Germinal center (tissue), 1 donor: ENCODE measurements around the gene MYL4.
"Not testable (repeated sequence)": the region's sequence is repeated elsewhere in the genome, so short reads cannot be mapped to it uniquely, and the experiment has no call there.

ENCODE experiments used
- DNase-seq: peaks from one replicate; pipeline ENCODE4 v3.0.0; 2012; ENCODE audit warnings: mixed read lengths, low spot score

MYL4 gene

GRCh38 chr17:47208744-47209488 lies at the start of gene MYL4:
Gene MYL4, plus strand, starts transcription at chr17:47209348. Its CDS starts 75 bp downstream, at chr17:47209423.
- no peak for DNase-seq

- no peak for DNase-seq
These were observed 47.0 kb upstream of the MYL4 start for GRCh38 chr17:47162013-47162622.

- no peak for DNase-seq
These were observed 44.9 kb upstream of the MYL4 start for GRCh38 chr17:47164263-47164662.

GRCh38 chr17:47165137-47165536 lies 44.0 kb upstream of the MYL4 start:
- no peak for DNase-seq

- DNase-seq: not testable (repeated sequence)
These were observed 42.3 kb upstream of the MYL4 start for GRCh38 chr17:47166854-47167253.

GRCh38 chr17:47168896-47169295 lies 40.3 kb upstream of the MYL4 start:
- DNase-seq: not testable (repeated sequence)

GRCh38 chr17:47170710-47171109 lies 38.4 kb upstream of the MYL4 start:
- DNase-seq: no peak

- DNase-seq: no peak
These were observed 36.2 kb upstream of the MYL4 start for GRCh38 chr17:47172696-47173565.

- not testable (repeated sequence) for DNase-seq
These were observed 34.3 kb upstream of the MYL4 start for GRCh38 chr17:47174823-47175222.

- no peak for DNase-seq
These were observed 32.7 kb upstream of the MYL4 start for GRCh38 chr17:47176389-47176826.

- DNase-seq: no peak
These were observed 31.9 kb upstream of the MYL4 start for GRCh38 chr17:47177261-47177660.

GRCh38 chr17:47179141-47179540 lies 30.0 kb upstream of the MYL4 start:
- no peak for DNase-seq

- no peak for DNase-seq
These were observed 28.8 kb upstream of the MYL4 start for GRCh38 chr17:47180337-47180736.

- not testable (repeated sequence) for DNase-seq
These were observed 28.2 kb upstream of the MYL4 start for GRCh38 chr17:47180988-47181387.

GRCh38 chr17:47184681-47185080 lies 24.5 kb upstream of the MYL4 start:
- no peak for DNase-seq

GRCh38 chr17:47188271-47188875 lies 20.8 kb upstream of the MYL4 start:
- DNase-seq: peak; percentile 38

- DNase-seq: peak; percentile 97
These were observed 20.0 kb upstream of the MYL4 start, which contains the start of gene CDC27 for GRCh38 chr17:47188876-47189731. Gene CDC27, minus strand, starts transcription at chr17:47189295. Its CDS starts 123 bp downstream, at chr17:47189172.

GRCh38 chr17:47189732-47190237 lies 19.4 kb upstream of the MYL4 start:
- no peak for DNase-seq

GRCh38 chr17:47190243-47190642 lies 18.9 kb upstream of the MYL4 start:
- no peak for DNase-seq

- no peak for DNase-seq
These were observed 18.4 kb upstream of the MYL4 start for GRCh38 chr17:47190770-47191169.

- no peak for DNase-seq
These were observed 16.6 kb upstream of the MYL4 start for GRCh38 chr17:47192554-47192953.
